ENCODE data around the gene HDAC4.

Gene HDAC4

GRCh38 chr2:239068411-239068810, 332.4 kb downstream of the HDAC4 start:
- TF ChIP-seq GATA3 (IDR thresholded peaks at IDR 0.05; ENCODE audit: low read depth, low read length): no peak
- TF ChIP-seq GATA2 (IDR thresholded peaks at IDR 0.05; ENCODE audit: low read depth, low read length): no peak

- TF ChIP-seq GATA2 (IDR thresholded peaks at IDR 0.05; ENCODE audit: low read depth, low read length) (no peak), GATA3 (IDR thresholded peaks at IDR 0.05; ENCODE audit: low read depth, low read length) (no peak)
Measured at GRCh38 chr2:239067196-239067865, 333.5 kb downstream of the HDAC4 start.

GRCh38 chr2:239066597-239066996, 334.2 kb downstream of the HDAC4 start:
- no peak for TF ChIP-seq GATA2 (IDR thresholded peaks at IDR 0.05; ENCODE audit: low read depth, low read length)
- no peak for TF ChIP-seq GATA3 (IDR thresholded peaks at IDR 0.05; ENCODE audit: low read depth, low read length)

GRCh38 chr2:239065962-239066361, 334.9 kb downstream of the HDAC4 start:
- no peak for TF ChIP-seq GATA3 (IDR thresholded peaks at IDR 0.05; ENCODE audit: low read depth, low read length)

- TF ChIP-seq GATA3 (IDR thresholded peaks at IDR 0.05; ENCODE audit: low read depth, low read length) (no peak), GATA2 (IDR thresholded peaks at IDR 0.05; ENCODE audit: low read depth, low read length) (no peak)
Measured at GRCh38 chr2:239065537-239065936, 335.3 kb downstream of the HDAC4 start.

- TF ChIP-seq GATA2 (IDR thresholded peaks at IDR 0.05; ENCODE audit: low read depth, low read length) (no peak), GATA3 (IDR thresholded peaks at IDR 0.05; ENCODE audit: low read depth, low read length) (no peak)
Measured at GRCh38 chr2:239064891-239065290, 335.9 kb downstream of the HDAC4 start.

GRCh38 chr2:239064253-239064652, 336.6 kb downstream of the HDAC4 start:
- TF ChIP-seq GATA2 (IDR thresholded peaks at IDR 0.05; ENCODE audit: low read depth, low read length): no peak
- TF ChIP-seq GATA3 (IDR thresholded peaks at IDR 0.05; ENCODE audit: low read depth, low read length): no peak

GRCh38 chr2:239062743-239063142, 338.1 kb downstream of the HDAC4 start:
- TF ChIP-seq GATA2 (IDR thresholded peaks at IDR 0.05; ENCODE audit: low read depth, low read length) (no peak), GATA3 (IDR thresholded peaks at IDR 0.05; ENCODE audit: low read depth, low read length) (no peak)

GRCh38 chr2:239061824-239062570, 338.8 kb downstream of the HDAC4 start:
- peak; percentile 53 for TF ChIP-seq GATA2 (IDR thresholded peaks at IDR 0.05; ENCODE audit: low read depth, low read length)
- no peak for TF ChIP-seq GATA3 (IDR thresholded peaks at IDR 0.05; ENCODE audit: low read depth, low read length)

- TF ChIP-seq GATA3 (IDR thresholded peaks at IDR 0.05; ENCODE audit: low read depth, low read length) (no peak), GATA2 (IDR thresholded peaks at IDR 0.05; ENCODE audit: low read depth, low read length) (no peak)
Measured at GRCh38 chr2:239061121-239061666, 339.6 kb downstream of the HDAC4 start.

GRCh38 chr2:239060676-239061075, 340.1 kb downstream of the HDAC4 start:
- TF ChIP-seq GATA3 (IDR thresholded peaks at IDR 0.05; ENCODE audit: low read depth, low read length) (no peak), GATA2 (IDR thresholded peaks at IDR 0.05; ENCODE audit: low read depth, low read length) (no peak)

GRCh38 chr2:239059854-239060253, 341.0 kb downstream of the HDAC4 start:
- TF ChIP-seq GATA3 (IDR thresholded peaks at IDR 0.05; ENCODE audit: low read depth, low read length): no peak
- TF ChIP-seq GATA2 (IDR thresholded peaks at IDR 0.05; ENCODE audit: low read depth, low read length): no peak

- TF ChIP-seq GATA2 (IDR thresholded peaks at IDR 0.05; ENCODE audit: low read depth, low read length) (no peak), GATA3 (IDR thresholded peaks at IDR 0.05; ENCODE audit: low read depth, low read length) (no peak)
Measured at GRCh38 chr2:239058766-239059165, 342.1 kb downstream of the HDAC4 start.

- TF ChIP-seq GATA3 (IDR thresholded peaks at IDR 0.05; ENCODE audit: low read depth, low read length): no peak
- TF ChIP-seq GATA2 (IDR thresholded peaks at IDR 0.05; ENCODE audit: low read depth, low read length): no peak
Measured at GRCh38 chr2:239057533-239057932, 343.3 kb downstream of the HDAC4 start.

- TF ChIP-seq GATA2 (IDR thresholded peaks at IDR 0.05; ENCODE audit: low read depth, low read length): no peak
- TF ChIP-seq GATA3 (IDR thresholded peaks at IDR 0.05; ENCODE audit: low read depth, low read length): no peak
Measured at GRCh38 chr2:239056611-239057010, 344.2 kb downstream of the HDAC4 start.

Data from SH-SY5Y (cell line).